GM12872 (cell line): Measurements from ENCODE around the gene MTCP1.
A peak's percentile ranks its signal among the peaks of the same experiment; 100 is the strongest.

Experiments used
- CTCF ChIP-seq: IDR thresholded peaks from 3 replicates; pipeline ENCODE4 v1.5.1; 2011; ENCODE audit warnings: low read depth, mild to moderate bottlenecking, low read length, moderate library complexity; ENCODE audit not compliant: insufficient read depth

MTCP1 gene

GRCh38 chrX:155052738-155053498 is 18.0 kb downstream of the MTCP1 start:
- TF ChIP-seq CTCF, result no peak

- peak; percentile 69 for TF ChIP-seq CTCF
Measured at GRCh38 chrX:155048977-155049619, 21.8 kb downstream of the MTCP1 start.

GRCh38 chrX:155046811-155047528 is 24.0 kb downstream of the MTCP1 start:
- no peak for TF ChIP-seq CTCF

- no peak for TF ChIP-seq CTCF
Measured at GRCh38 chrX:155046129-155046810, 24.7 kb downstream of the MTCP1 start.

GRCh38 chrX:155035688-155036087 is 35.2 kb downstream of the MTCP1 start:
- TF ChIP-seq CTCF, result no peak

- TF ChIP-seq CTCF, result no peak
Measured at GRCh38 chrX:155031657-155032056, 39.3 kb downstream of the MTCP1 start.

- no peak for TF ChIP-seq CTCF
Measured at GRCh38 chrX:155028877-155029291, 42.1 kb downstream of the MTCP1 start.
